Measurements from ENCODE around the gene CA11.

DNA sequence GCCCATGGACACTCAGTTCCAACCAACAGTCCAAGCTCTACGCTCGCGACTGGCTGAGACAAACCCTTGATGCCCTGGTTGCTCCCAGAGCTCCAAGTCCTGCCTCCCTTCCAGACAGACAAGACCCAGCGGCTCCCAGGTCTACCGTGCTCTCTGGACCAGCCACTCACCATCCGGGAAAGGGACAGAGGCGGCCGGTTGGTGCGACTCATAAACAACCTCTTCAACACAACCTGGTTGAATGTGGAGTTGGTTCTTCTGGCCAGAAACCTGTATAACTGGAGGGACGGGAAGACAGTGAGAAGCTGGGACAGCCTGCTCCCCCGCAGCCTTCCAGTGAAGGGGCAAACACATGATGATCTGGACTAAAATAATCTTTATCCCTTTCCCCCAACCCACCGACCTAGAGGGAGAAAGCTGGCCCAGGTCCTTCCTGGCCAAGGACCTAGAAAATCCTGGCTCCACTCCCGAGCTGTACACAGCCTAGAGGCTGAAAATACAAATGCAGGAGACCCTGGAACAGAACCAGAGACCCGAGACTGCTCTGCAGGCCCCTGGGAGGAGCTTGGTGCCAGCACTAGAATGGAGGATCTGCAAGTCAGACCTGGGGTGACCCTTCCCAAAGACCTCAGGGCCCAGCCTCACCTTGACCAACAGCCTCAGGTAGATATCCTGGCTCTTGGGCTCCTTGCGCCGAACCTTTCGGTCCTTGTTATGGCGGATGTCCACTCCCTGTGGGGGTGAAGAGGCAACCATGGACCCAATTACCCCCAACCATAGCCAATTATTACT, 28.6 kb downstream of the CA11 start:
- TF ChIP-seq, protein P1, sequence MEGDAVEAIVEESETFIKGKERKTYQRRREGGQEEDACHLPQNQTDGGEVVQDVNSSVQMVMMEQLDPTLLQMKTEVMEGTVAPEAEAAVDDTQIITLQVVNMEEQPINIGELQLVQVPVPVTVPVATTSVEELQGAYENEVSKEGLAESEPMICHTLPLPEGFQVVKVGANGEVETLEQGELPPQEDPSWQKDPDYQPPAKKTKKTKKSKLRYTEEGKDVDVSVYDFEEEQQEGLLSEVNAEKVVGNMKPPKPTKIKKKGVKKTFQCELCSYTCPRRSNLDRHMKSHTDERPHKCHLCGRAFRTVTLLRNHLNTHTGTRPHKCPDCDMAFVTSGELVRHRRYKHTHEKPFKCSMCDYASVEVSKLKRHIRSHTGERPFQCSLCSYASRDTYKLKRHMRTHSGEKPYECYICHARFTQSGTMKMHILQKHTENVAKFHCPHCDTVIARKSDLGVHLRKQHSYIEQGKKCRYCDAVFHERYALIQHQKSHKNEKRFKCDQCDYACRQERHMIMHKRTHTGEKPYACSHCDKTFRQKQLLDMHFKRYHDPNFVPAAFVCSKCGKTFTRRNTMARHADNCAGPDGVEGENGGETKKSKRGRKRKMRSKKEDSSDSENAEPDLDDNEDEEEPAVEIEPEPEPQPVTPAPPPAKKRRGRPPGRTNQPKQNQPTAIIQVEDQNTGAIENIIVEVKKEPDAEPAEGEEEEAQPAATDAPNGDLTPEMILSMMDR (IDR thresholded peaks at IDR 0.05), result peak in 1 of 5 experiments; percentile 23
- TF ChIP-seq POLR2AphosphoS5 (IDR thresholded peaks at IDR 0.05), result no peak
- no peak for TF ChIP-seq POLR2A (IDR thresholded peaks at IDR 0.05)

Measured in transverse colon (tissue), 4 donors.